ENCODE results near the gene SERPINI2.

SERPINI2 gene

DNA sequence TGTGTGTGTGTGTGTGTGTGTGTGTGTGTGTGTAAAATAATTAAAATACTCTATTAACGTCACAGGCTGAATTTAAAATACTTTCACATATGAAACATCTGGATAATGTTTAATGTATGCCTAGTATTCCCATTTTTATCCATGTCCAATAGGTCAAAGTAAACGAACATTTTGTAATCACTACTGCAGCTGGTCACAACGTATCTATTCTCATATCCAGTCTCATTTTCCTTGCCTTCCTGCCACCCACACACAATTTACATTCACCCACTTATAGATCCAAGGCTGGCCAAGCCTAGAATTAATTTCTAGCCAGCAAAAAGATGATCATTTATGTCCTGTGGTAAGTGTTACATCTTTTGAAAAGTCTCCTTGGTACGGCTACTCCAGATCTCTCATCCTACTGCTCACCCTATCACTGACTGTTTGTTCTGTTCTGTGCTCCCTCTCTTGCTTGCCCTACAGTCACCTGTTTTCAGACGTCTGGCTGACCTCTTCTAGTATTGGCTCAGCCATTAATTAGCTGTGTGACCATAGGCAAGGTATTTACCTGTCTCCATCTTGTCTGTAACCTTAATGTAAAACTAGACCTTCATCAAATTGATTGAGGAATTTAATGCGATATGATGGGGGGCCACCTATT, 17.6 kb downstream of the SERPINI2 start:
- Histone ChIP-seq H3F3A (ENCODE audit: insufficient read depth) (no peaks in the 10 kb centered on the region), H3K79me2 (ENCODE audit: insufficient read depth, low read length) (no peaks in the 10 kb centered on the region), H2AFZ (ENCODE audit: low read depth, low read length, severe bottlenecking) (no peak overlapping the region), H3K27ac (ENCODE audit: low read depth, low read length) (no peak overlapping the region), H3K9me3 (ENCODE audit: insufficient read depth, low read length) (no peaks in the 10 kb centered on the region), H3K36me3 (ENCODE audit: low read length) (no peaks in the 10 kb centered on the region), H4K20me1 (ENCODE audit: low read depth, low read length) (no peaks in the 10 kb centered on the region), H3K4me2 (ENCODE audit: low read depth, low read length, poor library complexity, severe bottlenecking) (no peak overlapping the region), H3K27me3 (ENCODE audit: low read length) (no peaks in the 10 kb centered on the region), H3K9me2 (replicated peaks; ENCODE audit: insufficient read depth, low read length) (no peaks in the 10 kb centered on the region), H3K9ac (ENCODE audit: low read length) (no peak overlapping the region), H3K4me3 (ENCODE audit: insufficient read depth, low read length, poor library complexity, severe bottlenecking) (no peak overlapping the region)
- no peak for TF ChIP-seq EZH2phosphoT487 (conservative IDR thresholded peaks at IDR 0.05; ENCODE audit: low read length)
- TF ChIP-seq CTCF (IDR thresholded peaks at IDR 0.05; ENCODE audit: insufficient read depth, low read length, poor library complexity, severe bottlenecking): no peak

GRCh38 chr3:167453815-167454214, 20.0 kb downstream of the SERPINI2 start:
- no peak overlapping the region for H2AFZ ChIP-seq (ENCODE audit: low read depth, low read length, severe bottlenecking)
- no peak overlapping the region for H3K9ac ChIP-seq (ENCODE audit: low read length)
- H3K79me2 ChIP-seq (ENCODE audit: insufficient read depth, low read length): no peaks in the 10 kb centered on the region
- no peak overlapping the region for H3K27ac ChIP-seq (ENCODE audit: low read depth, low read length)
- no peaks in the 10 kb centered on the region for H3K27me3 ChIP-seq (ENCODE audit: low read length)
- H4K20me1 ChIP-seq (ENCODE audit: low read depth, low read length): no peaks in the 10 kb centered on the region
- no peaks in the 10 kb centered on the region for H3F3A ChIP-seq (ENCODE audit: insufficient read depth)
- no peak overlapping the region for H3K4me2 ChIP-seq (ENCODE audit: low read depth, low read length, poor library complexity, severe bottlenecking)
- no peaks in the 10 kb centered on the region for H3K36me3 ChIP-seq (ENCODE audit: low read length)
- TF ChIP-seq CTCF (IDR thresholded peaks at IDR 0.05; ENCODE audit: insufficient read depth, low read length, poor library complexity, severe bottlenecking): no peak
- H3K9me3 ChIP-seq (ENCODE audit: insufficient read depth, low read length): no peaks in the 10 kb centered on the region
- no peak overlapping the region for H3K4me3 ChIP-seq (ENCODE audit: insufficient read depth, low read length, poor library complexity, severe bottlenecking)
- H3K9me2 ChIP-seq (replicated peaks; ENCODE audit: insufficient read depth, low read length): no peaks in the 10 kb centered on the region

DNA sequence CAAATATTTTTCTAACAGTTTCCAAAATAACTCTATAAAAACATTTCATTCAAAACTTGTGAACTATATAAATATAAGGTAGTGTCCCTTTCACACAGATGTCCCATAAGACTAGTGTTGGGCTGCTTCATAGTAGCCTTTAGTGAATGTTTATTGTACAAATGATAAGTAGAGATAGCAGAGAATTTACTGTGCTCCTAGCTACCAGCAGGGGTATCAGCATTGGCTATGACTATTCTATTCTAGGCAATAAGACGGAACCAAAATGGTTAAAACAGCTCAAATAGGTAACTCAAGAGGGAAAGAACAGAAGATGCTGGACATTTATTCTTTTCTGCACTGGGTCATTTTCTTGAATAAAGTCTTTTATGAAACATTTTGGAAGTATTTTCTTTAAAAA, 22.6 kb downstream of the SERPINI2 start:
- Histone ChIP-seq H3K9me2 (replicated peaks; ENCODE audit: insufficient read depth, low read length) (no peaks in the 10 kb centered on the region), H3K27me3 (ENCODE audit: low read length) (no peaks in the 10 kb centered on the region), H3K36me3 (ENCODE audit: low read length) (no peaks in the 10 kb centered on the region), H3F3A (ENCODE audit: insufficient read depth) (no peaks in the 10 kb centered on the region), H3K9me3 (ENCODE audit: insufficient read depth, low read length) (no peaks in the 10 kb centered on the region), H3K4me2 (ENCODE audit: low read depth, low read length, poor library complexity, severe bottlenecking) (no peak overlapping the region), H2AFZ (ENCODE audit: low read depth, low read length, severe bottlenecking) (no peak overlapping the region), H4K20me1 (ENCODE audit: low read depth, low read length) (no peaks in the 10 kb centered on the region), H3K4me3 (ENCODE audit: insufficient read depth, low read length, poor library complexity, severe bottlenecking) (no peak overlapping the region), H3K79me2 (ENCODE audit: insufficient read depth, low read length) (no peaks in the 10 kb centered on the region), H3K27ac (ENCODE audit: low read depth, low read length) (no peak overlapping the region), H3K9ac (ENCODE audit: low read length) (no peak overlapping the region)
- TF ChIP-seq EZH2phosphoT487 (conservative IDR thresholded peaks at IDR 0.05; ENCODE audit: low read length): no peak
- no peak for TF ChIP-seq CTCF (IDR thresholded peaks at IDR 0.05; ENCODE audit: insufficient read depth, low read length, poor library complexity, severe bottlenecking)
